OCI-LY3 (cell line): ENCODE results near the gene SAMD13.

Experiments used
- EZH2phosphoT487 ChIP-seq: fragments of 200-600 bp; shearing (Covaris generic); IDR thresholded peaks from 2 replicates; pipeline ENCODE4 v1.6.1; 2018; ENCODE audit warnings: antibody characterized with exemption, mixed run types, low read depth
- TF ChIP-seq, protein P1 (sequence below): fragments of 200-600, 300-600 bp; sonication (generic); IDR thresholded peaks from 2 replicates; pipeline ENCODE4 v1.5.1; 2014; ENCODE audit warnings: antibody characterized with exemption, low read length, low read depth

GRCh38 chr1:84298328-84298683 lies 3.2 kb upstream of the SAMD13 start:
- TF ChIP-seq, protein P1, sequence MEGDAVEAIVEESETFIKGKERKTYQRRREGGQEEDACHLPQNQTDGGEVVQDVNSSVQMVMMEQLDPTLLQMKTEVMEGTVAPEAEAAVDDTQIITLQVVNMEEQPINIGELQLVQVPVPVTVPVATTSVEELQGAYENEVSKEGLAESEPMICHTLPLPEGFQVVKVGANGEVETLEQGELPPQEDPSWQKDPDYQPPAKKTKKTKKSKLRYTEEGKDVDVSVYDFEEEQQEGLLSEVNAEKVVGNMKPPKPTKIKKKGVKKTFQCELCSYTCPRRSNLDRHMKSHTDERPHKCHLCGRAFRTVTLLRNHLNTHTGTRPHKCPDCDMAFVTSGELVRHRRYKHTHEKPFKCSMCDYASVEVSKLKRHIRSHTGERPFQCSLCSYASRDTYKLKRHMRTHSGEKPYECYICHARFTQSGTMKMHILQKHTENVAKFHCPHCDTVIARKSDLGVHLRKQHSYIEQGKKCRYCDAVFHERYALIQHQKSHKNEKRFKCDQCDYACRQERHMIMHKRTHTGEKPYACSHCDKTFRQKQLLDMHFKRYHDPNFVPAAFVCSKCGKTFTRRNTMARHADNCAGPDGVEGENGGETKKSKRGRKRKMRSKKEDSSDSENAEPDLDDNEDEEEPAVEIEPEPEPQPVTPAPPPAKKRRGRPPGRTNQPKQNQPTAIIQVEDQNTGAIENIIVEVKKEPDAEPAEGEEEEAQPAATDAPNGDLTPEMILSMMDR: no peak
- no peak for TF ChIP-seq EZH2phosphoT487
